HG03469 (cell line): Measurements from ENCODE around the gene FEZ2.
"Not testable (repeated sequence)": the region's sequence is repeated elsewhere in the genome, so short reads cannot be mapped to it uniquely, and the experiment has no call there.

Experiments used
- ATAC-seq: cut with Tn5 transposase; IDR thresholded peaks from one replicate; pipeline ENCODE4 v1.9.1; 2021; ENCODE audit warnings: mild to moderate bottlenecking, moderate library complexity, moderate number of reproducible peaks; ENCODE audit not compliant: unreplicated experiment

FEZ2 gene, protein sequence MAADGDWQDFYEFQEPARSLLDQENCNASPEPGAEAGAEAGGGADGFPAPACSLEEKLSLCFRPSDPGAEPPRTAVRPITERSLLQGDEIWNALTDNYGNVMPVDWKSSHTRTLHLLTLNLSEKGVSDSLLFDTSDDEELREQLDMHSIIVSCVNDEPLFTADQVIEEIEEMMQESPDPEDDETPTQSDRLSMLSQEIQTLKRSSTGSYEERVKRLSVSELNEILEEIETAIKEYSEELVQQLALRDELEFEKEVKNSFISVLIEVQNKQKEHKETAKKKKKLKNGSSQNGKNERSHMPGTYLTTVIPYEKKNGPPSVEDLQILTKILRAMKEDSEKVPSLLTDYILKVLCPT

DNA sequence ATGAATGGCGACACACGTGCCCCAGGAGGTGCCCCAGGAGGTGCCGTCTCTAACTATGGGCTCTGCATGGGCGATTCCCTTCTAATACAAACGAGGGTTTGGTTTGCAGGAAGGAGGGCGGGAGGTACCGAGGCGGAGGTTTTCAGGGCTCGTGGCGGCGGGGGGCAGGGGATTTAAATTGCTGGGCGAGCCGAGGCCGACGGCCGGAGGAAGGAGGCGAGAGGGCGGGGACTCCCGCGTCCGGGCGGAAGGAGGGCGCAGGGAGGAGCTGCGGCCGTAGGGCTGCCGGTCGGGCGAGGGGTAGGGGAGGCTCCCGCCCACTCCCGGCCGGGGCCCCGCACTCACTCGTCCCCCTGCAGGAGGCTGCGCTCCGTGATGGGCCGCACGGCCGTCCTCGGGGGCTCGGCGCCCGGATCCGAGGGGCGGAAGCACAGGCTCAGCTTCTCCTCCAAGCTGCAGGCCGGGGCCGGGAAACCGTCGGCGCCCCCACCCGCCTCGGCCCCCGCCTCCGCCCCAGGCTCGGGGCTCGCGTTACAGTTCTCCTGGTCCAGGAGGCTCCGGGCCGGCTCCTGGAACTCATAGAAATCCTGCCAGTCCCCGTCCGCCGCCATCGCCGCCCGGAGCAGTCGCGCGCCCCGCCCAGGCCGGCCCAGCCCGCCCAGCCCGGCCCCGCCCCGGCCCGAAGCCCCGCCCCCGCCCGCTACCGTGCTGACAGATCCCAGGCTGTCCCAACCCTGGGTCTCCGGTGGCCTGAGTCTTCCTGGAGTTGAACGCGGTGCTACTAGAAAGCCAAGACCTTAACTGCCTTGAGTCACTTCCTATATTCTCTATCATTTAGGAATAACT, at the start of gene FEZ2:
TSS of gene FEZ2 (minus strand) at position 637 of the 846 bp plus-strand sequence. CDS start at position 611, 26 bp downstream.
- peak; percentile 97 for ATAC-seq

DNA sequence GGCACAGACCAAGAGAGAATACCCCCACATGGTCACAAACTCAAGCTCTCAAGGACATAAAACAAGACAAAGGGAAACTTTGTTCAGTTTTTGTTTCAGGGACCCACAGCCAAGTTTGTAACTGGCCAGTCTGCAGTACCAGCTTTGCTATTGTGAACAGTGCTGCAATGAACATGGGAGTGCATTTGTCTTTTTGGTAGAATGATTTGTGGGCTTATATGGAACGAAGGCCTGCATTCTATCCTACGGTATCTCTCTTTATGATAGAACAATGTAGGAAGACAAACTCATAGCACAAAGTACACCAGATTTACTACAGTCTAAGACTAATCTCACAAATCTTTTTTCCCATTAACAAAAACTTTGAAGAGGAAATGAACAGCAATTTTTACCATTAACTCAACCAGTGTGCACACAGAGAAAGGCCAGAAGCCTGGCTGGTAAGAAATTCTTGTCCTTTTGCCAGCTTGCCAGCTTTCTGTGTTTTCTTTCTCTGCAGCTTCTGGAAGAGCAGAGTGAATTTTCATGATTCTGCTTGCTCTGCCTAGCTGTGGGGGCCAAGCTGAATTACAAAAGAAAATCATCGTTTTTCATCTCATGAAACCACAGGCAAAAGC, 37.1 kb upstream of the FEZ2 start:
- no peak for ATAC-seq

DNA sequence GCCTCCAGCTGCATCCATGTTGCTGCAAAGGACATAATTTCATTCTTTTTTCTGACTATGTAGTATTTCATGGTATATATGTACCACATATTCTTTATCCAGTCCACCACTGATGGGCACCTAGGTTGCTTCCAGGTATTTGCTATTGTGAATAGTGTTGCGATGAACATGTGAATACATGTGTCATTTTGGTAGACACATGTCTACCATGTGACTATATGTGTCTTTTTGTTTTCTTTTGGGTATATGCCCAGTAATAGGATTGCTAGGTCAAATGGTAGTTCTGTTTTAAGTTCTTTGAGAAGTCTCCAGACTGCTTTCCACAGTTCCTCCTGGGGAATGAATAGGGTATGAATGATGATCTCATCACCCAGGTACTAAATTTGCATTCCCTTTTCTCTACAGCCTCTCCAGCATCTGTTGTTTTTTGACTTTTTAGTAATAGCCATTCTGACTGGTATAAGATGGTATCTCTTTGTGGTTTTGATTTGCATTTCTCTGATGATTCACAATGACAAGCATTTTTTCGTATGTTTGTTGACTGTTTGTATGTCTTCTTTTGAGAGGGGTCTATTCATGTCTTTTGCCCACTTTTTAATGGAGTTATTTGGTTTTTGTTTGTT, 35.6 kb upstream of the FEZ2 start:
- no peak for ATAC-seq

DNA sequence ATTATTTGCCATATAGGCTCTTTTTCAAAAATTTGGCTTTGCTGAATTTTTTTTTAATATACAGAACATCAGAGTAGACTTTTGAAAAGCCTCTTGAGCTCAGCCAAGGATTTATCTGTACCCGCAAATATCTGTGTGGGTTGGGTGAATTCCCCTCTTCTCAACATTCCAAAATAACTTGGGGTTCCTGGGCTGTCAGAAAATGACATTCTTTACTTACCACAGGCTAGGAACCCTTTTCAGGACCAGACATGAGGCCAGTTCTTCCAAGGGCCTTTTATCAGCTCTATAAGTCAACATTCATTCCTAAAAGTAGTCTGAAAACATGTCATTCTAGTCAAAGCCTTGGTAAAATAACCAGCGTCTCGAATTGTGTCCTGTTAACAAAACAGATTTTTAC, 28.8 kb upstream of the FEZ2 start:
- ATAC-seq: no peak

DNA sequence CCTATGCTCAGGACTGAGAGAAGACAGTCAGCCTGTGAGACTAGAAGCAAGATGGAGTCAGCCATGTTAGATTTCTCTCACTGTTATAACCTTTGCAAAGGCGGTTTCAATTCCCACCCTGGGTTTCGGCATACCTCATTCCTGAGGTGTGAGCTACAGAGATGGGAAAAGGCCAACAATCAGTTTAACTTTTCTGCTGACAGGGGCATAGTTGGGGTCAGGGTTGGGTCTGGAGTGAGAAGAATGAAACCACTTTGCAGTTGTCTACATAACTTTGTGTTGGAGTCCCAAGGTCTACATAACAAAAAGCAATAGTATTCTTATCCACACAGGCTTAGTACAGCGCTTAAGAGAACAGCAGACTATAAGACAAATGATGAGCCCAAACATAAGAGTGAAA, 28.1 kb upstream of the FEZ2 start:
- no peak for ATAC-seq

DNA sequence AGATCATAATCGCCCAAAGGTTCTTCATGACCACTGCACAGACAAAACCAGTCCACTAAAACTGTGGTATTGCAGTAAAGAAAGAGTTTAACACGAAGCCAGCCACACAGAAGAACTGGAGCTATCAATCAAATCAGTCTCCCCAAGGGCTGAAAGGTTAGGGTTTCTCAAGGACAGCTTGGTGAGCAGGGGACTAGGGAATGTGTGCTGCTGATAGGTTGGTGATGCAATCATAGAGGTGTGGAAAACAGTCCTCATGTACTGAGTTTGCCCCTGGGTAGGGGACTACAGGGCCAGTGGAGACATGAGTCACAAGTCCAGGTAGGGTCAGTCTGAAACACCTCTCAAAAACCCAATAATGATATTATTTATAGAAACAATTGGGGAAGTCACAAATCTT, 27.3 kb upstream of the FEZ2 start:
- no peak for ATAC-seq

DNA sequence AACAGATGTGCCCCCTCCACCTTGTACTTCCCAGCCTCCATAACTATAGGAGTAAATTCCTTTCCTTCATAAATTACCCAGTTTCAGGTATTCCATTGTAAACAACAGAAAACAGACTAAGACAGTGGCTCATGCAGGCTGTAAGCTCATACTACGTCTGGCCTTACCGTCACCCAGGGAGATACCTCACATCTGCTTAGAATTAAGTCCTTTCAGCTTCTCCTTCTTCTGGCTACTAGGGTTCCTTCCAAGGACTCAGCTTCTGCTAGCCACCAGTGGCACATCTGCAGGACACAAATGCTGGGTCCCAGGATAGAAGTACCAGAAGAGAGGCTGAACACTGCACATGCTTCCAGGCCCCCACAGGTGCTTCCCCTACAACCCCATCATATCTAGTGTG, 22.4 kb upstream of the FEZ2 start:
- ATAC-seq: no peak

DNA sequence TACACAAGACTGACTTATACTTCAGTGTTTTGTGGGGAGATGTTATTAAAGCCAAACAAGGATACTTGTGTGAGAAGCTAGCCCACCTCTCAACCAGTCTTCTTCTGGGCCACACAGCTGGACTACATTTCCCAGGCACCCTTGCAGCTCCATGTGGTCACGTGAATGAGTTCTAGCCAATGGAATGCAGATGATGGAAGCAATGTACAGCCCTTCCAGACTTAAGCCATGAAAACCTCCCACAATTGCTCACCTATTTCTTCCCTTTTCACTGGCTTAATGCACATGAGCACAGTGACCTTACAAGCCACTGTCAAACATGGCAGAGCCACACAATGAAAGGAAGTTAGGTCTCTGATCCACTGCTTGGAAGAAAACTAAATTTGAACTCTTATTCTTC, 20.4 kb upstream of the FEZ2 start:
- ATAC-seq: peak; percentile 98

DNA sequence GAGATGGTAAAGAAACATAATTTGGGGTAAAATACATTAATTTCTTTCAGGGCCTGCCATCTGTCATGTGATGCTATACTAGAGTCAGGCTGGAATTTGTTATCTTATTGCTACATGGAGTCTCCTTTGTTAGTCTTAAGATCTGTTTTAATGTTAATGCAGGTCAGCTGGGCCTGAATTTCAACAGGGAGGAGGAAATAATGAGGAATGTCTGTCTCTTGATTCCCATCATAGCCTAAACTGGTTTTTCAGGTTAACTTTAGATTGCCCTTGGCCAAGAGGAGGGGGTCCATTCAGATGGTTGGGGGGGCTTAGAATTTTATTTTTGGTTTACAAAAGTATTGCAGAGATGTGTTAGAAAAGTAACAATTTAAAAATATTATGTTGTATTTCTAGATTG, 19.0 kb upstream of the FEZ2 start:
- ATAC-seq: no peak

DNA sequence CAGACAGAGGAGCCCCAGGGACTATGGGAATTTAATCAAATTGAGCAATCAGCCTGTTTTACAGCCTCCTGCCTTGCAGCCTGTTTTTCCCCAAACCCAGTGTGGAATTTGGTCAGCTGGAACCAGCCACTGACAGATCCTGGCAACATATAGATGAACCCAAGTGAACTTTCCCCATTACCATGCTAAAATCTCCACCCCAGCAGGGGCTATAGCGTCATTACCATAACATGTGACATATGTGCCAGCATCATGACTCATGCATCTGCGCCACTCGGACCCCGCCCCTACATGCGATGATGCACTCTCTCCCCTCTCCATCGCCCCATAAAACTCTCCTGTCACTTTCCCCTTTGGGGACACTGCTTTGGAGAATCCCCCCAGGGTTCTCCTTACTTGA, 17.3 kb upstream of the FEZ2 start:
- ATAC-seq: no peak

DNA sequence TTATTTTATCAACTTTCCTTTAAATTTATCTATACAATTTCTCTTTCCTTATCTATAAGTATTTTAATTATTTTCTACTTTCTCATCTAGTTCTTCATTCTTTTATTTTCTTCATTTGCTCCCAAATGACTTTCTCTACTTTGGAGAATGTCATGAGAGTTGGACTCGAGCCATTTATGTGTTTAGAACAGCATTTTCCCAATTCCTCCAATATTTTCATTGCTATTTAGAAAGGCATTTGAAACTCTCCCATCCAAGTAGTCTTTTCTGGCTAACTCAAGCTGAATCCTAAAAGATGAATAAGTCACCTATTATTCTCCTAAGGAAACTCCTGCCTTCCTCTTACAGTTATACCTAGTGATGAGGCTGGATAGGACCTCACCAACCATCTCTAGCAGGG, 15.8 kb upstream of the FEZ2 start:
- ATAC-seq: no peak

DNA sequence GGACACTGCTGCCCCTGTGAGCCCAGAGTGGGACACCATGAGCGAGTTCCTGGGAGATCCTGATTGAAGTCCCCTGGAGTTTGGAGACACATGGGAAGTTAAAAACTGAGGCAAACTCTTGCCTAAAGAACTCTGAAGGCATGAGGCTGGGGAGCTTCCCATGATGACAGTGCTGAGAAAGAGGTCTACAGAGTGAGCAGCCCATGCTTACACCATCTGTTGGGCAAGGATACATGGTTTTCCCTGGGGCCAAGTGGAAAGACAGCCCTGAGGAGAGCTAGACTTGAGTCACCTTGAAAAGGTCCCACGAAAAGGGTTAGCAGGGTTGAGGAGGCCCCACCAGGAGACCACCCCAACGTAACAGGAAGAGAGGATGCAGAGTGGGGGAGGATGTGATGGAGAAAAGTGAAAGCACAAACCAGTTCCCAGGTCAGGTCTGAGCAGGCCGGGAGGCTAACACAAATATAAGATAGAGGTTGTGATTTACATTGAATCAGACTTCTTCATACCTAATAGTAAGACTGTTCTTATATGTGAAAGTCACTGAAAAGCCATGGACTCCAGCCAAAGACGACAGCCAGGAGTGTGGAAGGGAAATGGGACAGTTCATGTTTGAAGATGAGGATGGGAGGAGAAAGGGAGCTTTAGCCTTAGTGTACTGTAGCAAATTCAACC, 13.5 kb upstream of the FEZ2 start:
- no peak for ATAC-seq

DNA sequence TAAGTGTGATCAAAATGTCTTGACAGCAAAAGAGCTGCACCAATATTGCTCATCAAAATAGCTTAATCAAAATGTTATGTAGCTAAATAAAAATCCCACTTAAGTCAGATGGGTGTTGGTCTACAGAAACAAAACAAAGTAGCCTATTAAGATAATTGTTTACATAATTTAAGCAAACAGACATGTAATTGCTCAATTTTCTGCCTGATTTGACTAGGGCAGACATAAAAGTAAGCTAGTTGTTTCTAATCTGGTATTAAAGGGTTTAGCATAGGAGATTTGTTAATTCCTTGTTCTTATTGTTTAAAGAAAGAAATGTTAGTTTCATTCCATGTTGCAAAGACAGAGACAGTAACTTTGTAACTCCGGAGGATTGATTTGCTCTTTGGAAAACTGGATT, 11.5 kb upstream of the FEZ2 start:
- no peak for ATAC-seq

DNA sequence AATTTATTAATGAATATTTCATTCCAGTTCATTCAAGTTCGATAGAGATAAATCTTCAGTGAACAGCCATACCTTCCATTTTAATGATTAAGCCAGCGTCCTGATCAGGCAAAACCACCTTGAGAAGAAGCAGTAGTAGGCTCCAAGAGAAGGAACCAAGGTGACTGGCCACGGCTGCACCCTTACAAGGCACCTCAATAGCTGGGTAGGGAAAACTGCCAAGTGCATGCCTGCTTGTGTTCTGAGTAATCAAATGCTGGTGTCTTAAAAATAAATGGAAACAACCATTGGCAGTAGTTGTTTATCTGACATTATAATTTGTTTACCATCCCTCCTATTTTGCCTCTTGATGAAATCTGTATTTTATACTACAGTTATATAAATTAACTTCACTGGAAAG, 10.0 kb upstream of the FEZ2 start:
- no peak for ATAC-seq

DNA sequence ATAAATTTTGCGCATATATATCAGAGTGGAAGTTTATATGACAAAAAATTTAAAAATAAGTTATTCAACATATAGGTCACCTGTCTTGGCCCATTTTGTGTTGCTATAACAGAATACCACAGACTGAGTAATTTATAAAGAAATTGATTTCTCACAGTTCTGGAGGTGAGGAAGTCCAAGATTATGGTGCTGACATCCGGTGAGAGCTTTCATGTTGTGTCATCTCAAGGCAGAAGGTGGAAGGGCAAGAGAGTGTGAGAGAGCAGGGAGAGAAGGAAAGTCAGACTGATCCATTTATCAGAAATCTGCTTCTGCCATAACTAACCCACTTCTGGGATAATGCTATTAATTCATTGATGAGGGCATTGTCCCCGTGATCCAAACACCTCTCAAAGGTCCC, 9.0 kb upstream of the FEZ2 start:
- no peak for ATAC-seq

DNA sequence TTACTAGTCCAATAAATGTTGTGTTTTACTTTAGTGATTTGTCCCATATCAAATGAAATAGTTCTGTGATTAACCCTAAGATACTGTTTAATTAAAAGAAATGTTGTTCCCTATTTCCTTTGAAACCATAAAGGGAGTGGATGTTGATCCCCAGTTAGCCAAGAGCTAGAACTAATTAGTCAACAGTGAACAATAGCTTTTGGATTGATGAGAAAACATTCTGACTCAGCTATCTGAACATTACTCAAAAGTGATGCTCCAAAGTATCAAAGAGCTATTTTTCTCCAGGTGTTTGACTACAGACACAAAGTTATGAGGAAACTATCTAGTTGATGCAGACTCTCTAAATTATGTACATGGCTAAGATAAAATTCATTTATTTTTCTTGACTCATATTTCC, 7.3 kb upstream of the FEZ2 start:
- ATAC-seq: no peak

DNA sequence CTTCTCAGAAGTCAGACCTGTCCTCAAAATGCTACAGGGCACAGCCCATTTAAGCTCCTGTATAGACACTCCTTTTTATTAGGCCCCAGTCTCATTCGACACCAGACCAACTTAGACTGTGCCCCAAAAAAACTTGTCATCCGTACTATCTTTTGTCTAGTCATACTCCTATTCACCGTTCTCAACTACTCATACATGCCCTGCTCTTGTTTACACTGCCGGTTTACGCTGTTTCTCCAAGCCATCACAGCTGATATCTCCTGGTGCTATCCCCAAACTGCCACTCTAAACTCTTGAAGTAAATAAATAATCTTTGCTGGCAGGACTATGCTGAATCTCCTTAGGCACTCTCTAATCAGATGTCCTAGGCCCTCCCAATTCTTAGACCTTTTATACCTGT, 5.7 kb upstream of the FEZ2 start:
- ATAC-seq: not testable (repeated sequence)

DNA sequence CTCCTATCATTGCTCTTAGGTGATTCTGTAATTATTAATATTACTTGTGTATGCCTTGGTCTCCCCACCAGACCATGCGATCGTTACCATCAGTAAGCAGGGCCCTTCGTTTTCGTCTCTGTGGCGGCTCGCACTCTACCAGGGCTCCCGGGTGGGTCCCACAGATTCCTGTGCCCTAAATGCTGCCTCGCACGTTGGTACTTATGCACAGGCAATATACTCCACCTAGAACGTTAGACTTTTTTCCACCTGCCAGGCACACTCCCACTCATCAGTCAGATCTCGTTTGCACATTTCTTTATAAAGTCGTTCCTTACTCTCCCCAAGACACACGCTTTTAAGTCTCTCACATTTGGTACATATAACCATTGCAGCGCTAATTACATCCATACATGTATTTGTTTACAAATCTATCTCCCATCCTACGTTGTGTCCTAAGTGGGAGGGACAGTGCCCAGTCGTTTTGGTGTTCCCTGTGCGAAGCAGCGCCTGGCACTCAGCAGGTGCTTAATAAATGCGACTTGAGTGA, 901 bp downstream of the FEZ2 start:
- no peak for ATAC-seq

DNA sequence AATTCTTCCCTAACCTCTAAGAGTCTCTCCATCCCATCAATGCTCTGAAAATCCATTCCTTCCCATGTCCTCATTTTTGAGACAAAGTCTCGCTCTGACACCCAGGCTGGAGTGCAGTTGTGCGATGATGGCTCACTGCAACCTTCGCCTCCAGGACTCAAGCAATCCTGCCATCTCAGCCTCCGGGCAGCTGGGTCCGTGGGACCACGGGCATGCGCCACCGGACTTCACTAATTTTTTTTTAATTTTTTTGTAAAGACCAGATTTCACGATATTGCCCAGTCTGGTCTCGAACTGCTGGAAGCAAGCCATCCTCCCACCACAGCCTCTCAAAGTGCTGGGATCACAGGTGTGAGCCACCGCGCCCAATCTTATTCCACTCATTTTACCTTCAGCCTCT, 1.6 kb downstream of the FEZ2 start:
- no peak for ATAC-seq

DNA sequence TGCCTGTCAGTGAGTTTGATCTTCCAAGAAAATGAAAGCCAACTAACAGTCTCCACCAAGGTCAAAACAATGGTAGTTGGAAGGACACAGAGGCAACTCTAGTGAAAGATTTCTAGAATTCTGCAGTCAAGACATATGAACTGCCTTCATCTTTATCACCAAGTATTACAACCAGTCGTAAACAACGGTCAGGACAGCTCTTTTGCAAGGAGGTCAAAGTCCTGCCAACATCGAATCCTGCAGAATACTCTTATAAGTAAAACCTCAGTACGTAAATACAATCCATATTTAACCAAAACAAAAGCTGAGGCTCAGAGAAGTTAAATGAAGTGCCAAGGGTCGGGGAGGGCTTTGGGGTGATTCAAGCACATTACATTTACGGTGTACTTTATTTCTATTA, 3.1 kb downstream of the FEZ2 start:
- no peak for ATAC-seq

DNA sequence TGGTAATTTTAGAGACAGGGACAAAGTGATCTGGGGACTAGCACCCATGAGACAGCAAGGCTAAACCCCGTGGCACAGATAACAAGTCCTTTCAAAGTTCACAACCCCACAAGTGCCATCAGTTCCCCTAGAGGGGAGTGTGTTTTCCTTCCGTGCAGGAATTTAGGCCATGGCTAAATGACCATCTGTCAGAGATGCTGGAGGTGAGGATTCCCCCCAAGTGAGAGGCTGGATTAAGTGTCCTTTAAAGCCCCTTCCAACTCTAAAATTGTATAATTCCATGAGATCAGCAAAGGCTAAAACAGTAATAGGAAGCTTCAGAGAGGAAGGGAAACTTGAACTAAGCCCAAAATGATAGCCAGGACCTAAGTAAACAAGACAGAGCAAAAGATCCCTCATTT, 8.7 kb downstream of the FEZ2 start:
- ATAC-seq: no peak
